Measurements from ENCODE around the gene SNCAIP. TPM values are rescaled to one million over a fixed set of nuclear protein-coding genes. Genes with fewer than 3 reads are reported as not detected.

The SNCAIP gene
- total and polyA plus RNA-seq, 8 donors: 0.45 to 10.6 (median 2.6) TPM; not detected in 1

Other genes starting within 250 kb of the SNCAIP start
- 10 to 100 TPM in 2 of 5 donors, 1 to 10 TPM in 3; 4.5 to 31.4 (median 8.2) TPM for gene LOX, start 234.0 kb upstream of the SNCAIP start, total RNA-seq
- 1 to 10 TPM; 1.1 to 4.3 (median 2.7) TPM for gene LOX, start 234.0 kb upstream of the SNCAIP start, polyA plus RNA-seq
- under 1 TPM in 1 of 5 donors, not detected in 4; 0.37 TPM for gene ZNF474, start 182.7 kb upstream of the SNCAIP start, total RNA-seq
- gene ZNF474, start 182.7 kb upstream of the SNCAIP start, polyA plus RNA-seq: under 1 TPM in 1 of 3 donors, not detected in 2; 0.08 TPM

All from stomach (tissue), 8 donors.